ENCODE measurements around the gene GALNT2.

DNA sequence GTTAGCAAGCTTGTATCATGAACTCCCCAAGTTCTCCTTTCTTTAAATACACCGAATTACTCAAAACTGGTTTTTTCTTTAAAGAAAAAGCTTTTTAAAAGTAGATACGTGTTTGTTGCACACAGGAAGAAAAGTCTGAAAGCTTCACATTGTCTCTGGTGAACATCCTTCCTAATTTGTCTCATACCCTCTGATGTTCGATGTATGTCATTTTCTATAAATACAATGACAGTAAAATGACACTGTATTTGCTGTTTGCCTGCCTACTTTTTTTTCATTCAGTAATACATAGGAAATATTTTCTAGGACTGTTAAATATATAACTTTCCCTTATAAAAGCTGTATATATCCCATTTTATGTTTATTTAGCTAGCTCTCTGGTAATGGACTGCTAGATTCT, 153.9 kb downstream of the GALNT2 start:
- no peak for TF ChIP-seq CTCF (IDR thresholded peaks at IDR 0.05)
- TF ChIP-seq REST (IDR thresholded peaks at IDR 0.05; ENCODE audit: insufficient read depth in 1 of 2, low read depth in 2 of 2, low read length in 1 of 2): no peak
- TF ChIP-seq POLR2AphosphoS5 (IDR thresholded peaks at IDR 0.05; ENCODE audit: low read depth, low read length): no peak
- no peak for TF ChIP-seq TCF7L2 (IDR thresholded peaks at IDR 0.05; ENCODE audit: low read depth, low read length)
